ENCODE data around the gene TNS3. TPM values are rescaled to one million over a fixed set of nuclear protein-coding genes. Genes with fewer than 3 reads are reported as not detected.

TNS3 gene
- total RNA-seq, 1 donor from 2014 or later, result 44.8 TPM

- ATAC-seq, result no peak
- intact Hi-C loops (cut with DNase I), result no loop called here
- DNase-seq (ENCODE audit: missing footprints), result no peak
Measured at GRCh38 chr7:47249361-47249760, 332.6 kb downstream of the TNS3 start.

- peak; percentile 43 for ATAC-seq
Measured at GRCh38 chr7:47248797-47249196, 333.1 kb downstream of the TNS3 start.

GRCh38 chr7:47247132-47247531 is 334.8 kb downstream of the TNS3 start:
- no peak for DNase-seq (ENCODE audit: missing footprints)

More at GRCh38 chr7:47248797-47249196, 333.1 kb downstream of the TNS3 start:
- intact Hi-C loops (cut with DNase I), result no loop called here
- DNase-seq (ENCODE audit: missing footprints), result no peak

DNA sequence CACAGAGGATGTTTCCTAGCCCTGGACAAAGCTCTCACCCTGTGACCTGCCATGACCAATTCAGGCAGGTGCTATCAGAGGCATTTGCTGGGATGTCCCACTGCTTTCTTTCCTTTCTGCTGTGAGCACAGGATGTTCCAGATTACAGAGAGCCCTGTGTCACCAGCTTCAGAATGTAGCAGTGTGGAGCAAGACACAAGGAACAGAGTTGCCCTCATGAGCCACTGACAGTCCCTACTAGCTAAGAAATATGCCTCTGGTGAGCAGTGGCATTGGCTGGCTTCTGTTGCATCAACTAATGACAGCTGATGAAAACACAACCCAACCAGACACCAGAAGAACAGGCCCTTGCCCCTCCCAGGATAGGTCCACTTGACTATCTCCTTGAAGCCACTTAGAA is 337.2 kb downstream of the TNS3 start:
- ATAC-seq, result no peak

More at GRCh38 chr7:47247132-47247531, 334.8 kb downstream of the TNS3 start:
- no peak for ATAC-seq
- intact Hi-C loops (cut with DNase I), result no loop called here

DNA sequence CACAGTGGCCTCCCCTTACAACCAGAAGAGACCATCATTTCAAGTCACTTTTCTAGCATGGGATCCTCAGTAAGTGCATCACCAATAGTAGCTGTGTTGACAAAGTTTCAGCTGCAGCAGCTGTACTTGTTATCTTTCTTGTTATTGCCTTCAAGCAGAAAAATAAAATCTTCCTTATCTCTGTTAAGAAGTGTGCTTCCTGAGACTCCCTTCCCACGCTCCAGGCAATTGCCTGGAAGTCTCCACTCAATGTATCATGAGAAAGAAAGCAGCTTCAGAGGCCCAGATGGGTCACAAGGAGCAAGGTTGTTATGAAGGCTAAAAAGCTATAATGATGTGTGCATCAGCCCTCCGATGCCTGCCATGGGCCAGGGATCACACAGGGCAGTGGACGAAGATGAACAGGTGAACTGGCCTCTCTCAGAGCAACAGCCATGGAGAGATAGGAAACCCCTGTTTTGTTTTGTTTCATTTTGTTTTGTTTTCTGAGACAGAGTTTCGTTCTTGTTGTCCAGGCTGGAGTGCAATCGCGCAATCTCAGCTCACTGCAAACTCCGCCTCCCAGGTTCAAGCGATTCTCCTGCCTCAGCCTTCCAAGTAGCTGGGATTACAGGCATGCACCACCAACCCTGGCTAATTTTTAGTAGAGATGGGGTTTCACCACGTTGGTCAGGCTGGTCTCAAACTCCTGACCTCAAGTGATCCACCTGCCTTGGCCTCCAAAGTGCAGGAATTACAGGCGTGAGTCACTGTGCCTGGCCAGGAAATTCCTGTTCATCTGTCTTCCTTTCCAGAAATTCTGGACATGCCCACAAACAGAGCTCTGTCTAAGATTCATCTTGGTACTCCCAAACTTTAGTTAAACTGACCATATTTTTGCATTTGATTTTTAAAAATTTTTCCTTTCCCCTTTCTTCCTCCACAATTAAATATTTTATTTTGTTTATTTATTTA is 340.5 kb downstream of the TNS3 start:
- ATAC-seq, result no peak
- intact Hi-C loops (cut with DNase I), result no loop called here

More for the DNA sequence above, 337.2 kb downstream of the TNS3 start:
- DNase-seq (ENCODE audit: missing footprints), result no peak
- intact Hi-C loops (cut with DNase I), result no loop called here

GRCh38 chr7:47239931-47240421 is 341.9 kb downstream of the TNS3 start:
- no peak for DNase-seq (ENCODE audit: missing footprints)
- intact Hi-C loops (cut with DNase I), result loop anchor here (5.0 kb wide), 1 partner anchor 1323 kb away; no protein-coding TSS in a partner anchor
- no peak for ATAC-seq

More for the DNA sequence above, 340.5 kb downstream of the TNS3 start:
- DNase-seq (ENCODE audit: missing footprints), result no peak

- intact Hi-C loops (cut with DNase I), result loop anchor here (5.0 kb wide), 1 partner anchor 1322 kb away; no protein-coding TSS in a partner anchor
- ATAC-seq, result no peak
- no peak for DNase-seq (ENCODE audit: missing footprints)
Measured at GRCh38 chr7:47239034-47239433, 342.9 kb downstream of the TNS3 start.

GRCh38 chr7:47236480-47237129 is 345.3 kb downstream of the TNS3 start:
- intact Hi-C loops (cut with DNase I), result loop anchor here (5.0 kb wide), 1 partner anchor 1319 kb away; no protein-coding TSS in a partner anchor
- no peak for DNase-seq (ENCODE audit: missing footprints)
- ATAC-seq, result peak; percentile 66

- DNase-seq (ENCODE audit: missing footprints) (no peak), ATAC-seq (no peak)
- intact Hi-C loops (cut with DNase I), result loop anchor here (5.0 kb wide), 1 partner anchor 52 kb away; no protein-coding TSS in a partner anchor
Measured at GRCh38 chr7:47233996-47234395, 347.9 kb downstream of the TNS3 start.

DNA sequence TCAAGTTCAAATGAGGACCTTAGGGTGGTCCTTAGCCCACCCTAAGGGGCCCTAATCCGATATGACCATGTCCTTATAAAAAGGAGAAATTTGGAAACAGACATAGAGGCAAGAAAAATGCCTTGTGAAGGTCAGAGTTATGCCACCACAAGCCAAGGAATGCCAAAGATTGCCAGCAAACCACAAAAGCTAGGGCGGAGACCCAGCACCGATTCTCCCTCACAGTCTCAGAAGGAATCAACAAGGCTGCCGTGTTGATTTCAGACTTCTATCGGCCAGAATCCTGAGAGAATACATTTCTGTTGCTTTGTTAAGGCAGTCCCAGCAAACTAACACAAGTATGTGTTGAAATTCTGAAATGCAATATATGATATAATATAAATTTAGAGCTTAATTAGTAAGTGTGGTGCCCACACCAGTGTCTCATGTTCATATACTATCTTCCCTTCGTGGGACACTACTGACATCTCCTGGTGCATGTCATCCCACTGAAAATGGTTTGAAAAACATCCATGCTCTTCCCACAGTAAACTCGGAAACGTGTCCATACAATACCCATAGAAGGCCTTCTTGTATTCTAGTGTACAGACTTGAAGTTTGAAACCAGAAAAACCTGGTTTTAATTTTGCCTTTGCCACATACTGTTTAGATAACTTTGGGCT is 349.0 kb downstream of the TNS3 start:
- intact Hi-C loops (cut with DNase I), result loop anchor here (5.0 kb wide), 1 partner anchor 51 kb away; no protein-coding TSS in a partner anchor
- DNase-seq (ENCODE audit: missing footprints), result no peak
- peak; percentile 41 for ATAC-seq

GRCh38 chr7:47231627-47232026 is 350.3 kb downstream of the TNS3 start:
- intact Hi-C loops (cut with DNase I), result loop anchor here (5.0 kb wide), 1 partner anchor 49 kb away; no protein-coding TSS in a partner anchor
- ATAC-seq, result no peak
- DNase-seq (ENCODE audit: missing footprints), result no peak

DNA sequence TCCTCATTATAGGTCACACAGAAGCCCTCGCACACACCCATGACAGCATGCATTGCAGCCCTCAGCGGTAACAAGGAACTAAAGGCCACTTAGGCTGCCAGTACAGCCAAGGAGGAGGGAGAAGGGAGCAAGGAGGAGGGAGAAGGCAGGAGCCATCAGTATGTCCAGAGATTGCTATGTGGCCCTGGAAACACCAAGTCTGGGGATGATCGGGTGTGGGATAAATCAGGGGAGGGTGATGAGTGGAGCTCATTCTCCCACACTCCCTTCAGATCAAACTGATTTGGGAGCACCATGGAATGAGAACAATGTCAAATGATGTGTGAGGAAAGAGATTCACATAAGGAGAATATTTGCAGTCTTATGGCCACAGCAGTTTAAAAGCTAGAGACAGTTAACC is 350.9 kb downstream of the TNS3 start:
- intact Hi-C loops (cut with DNase I), result loop anchor here (5.0 kb wide), 1 partner anchor 49 kb away; no protein-coding TSS in a partner anchor
- ATAC-seq (no peak), DNase-seq (ENCODE audit: missing footprints) (no peak)

DNA sequence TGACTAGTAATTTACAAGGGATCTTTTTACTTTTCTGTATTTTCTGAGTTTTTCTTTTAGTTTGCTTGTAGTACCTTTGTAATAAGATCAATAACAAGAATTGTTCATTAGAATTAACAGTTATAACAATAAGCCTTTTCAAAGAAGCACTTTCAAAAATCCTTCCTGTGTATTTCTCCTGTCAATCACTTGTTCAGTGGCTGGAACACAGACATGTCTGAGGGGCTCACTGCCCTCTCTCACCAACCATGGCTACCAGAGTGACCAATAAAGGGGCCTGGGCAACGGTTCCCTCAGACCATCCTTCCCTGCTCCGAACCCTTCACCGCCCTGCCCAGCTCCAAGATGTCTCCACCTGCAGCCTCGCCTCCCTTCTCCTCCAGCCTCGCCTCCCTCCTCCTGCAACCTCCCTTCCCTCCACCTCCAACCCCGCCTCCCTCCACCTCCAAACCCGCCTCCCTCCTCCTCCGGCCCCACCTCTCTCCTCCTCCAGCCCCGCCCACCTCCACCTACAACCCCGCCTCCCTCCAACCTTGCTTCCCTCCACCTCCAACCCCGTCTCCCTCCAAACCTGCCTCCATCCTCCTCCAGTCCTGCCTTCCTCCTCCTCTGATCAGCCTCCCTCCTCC is 353.4 kb downstream of the TNS3 start:
- ATAC-seq (no peak), DNase-seq (ENCODE audit: missing footprints) (no peak)
- intact Hi-C loops (cut with DNase I), result no loop called here

GRCh38 chr7:47227762-47228177 is 354.1 kb downstream of the TNS3 start:
- intact Hi-C loops (cut with DNase I), result no loop called here
- DNase-seq (ENCODE audit: missing footprints), result no peak
- peak; percentile 59 for ATAC-seq

DNA sequence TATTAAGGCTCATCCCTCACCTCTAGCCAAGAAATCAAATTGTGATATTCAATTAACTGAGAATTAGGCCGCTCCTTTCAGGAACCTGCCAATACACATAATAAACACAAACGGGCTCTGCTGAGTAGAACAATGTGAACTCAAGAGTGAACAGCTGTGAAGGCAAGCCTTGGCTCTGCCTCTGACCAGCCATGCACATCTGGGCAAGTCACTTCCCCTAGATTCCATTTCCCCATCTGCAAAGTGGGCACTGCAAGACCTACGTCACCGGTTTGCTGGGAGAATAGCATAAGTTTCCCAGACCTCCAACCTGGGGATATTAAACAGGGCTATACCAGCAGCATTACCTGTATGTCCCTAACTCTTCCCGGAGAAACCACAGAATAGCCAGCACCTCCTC is 355.2 kb downstream of the TNS3 start:
- no peak for DNase-seq (ENCODE audit: missing footprints)
- ATAC-seq, result no peak
- intact Hi-C loops (cut with DNase I), result no loop called here

DNA sequence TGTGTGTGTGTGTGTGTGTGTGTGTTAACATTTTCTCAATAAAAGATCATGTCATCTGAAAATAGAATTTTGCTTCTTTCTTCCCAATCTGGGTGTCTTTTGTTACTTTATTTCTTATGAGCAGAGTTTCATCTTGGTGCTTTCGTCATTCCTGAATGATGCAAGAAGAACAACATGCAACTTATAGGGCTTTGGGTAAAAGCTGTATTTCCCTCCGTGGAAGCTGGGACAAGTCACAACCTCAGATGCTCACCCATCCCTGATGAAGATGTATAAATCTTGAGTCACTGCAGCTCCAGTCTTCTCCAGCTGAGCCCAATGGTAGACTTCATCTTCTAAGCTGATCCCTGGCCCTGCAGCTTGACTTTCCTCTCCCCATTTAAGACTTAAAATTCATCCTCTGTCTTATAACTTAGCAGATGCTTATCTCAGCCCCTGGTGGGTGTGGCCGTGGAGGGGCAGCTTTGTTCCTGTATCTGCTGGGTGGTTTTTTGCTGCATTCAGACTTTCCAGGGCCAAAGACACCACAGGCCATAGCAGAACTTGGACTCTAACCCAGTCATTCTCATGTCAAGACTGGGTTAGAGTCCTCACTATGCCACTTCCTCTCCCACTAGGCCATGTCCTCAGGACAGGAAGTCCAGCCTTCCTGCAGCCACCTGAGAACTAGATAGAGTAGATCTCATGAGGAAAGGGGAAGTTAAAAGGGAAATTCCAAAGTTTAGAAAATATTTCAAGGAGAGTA is 356.4 kb downstream of the TNS3 start:
- intact Hi-C loops (cut with DNase I), result no loop called here

More for the DNA sequence above, 356.4 kb downstream of the TNS3 start:
- DNase-seq (ENCODE audit: missing footprints), result no peak
- ATAC-seq, result peak; percentile 26
